Measurements from ENCODE around the gene SNX2. TPM values are rescaled to one million over a fixed set of nuclear protein-coding genes. Genes with fewer than 3 reads are reported as not detected.

The SNX2 gene
- total RNA-seq, 1 donor from 2014 or later, result 57.8 TPM

Other genes starting within 250 kb of the SNX2 start
- gene SNX24, start 70.5 kb downstream of the SNX2 start, total RNA-seq, result 8.7 and 12.7 TPM in 2 replicates